HUES48 (cell line): Measurements from ENCODE around the gene C20orf204.

Source experiments
- H3K27ac ChIP-seq: one replicate; pipeline ENCODE4 v1.7.0; 2013; ENCODE audit warnings: low read depth, low read length, inconsistent platforms
- H3K27me3 ChIP-seq: 2 replicates; pipeline ENCODE4 v1.6.1; 2013; ENCODE audit warnings: mild to moderate bottlenecking, low read length; ENCODE audit not compliant: control insufficient read depth, insufficient read depth
- H3K36me3 ChIP-seq: 2 replicates; pipeline ENCODE4 v1.6.1; 2013; ENCODE audit warnings: low read length; ENCODE audit not compliant: control insufficient read depth, insufficient read depth
- H3K4me1 ChIP-seq: 2 replicates; pipeline ENCODE4 v1.6.1; 2013; ENCODE audit warnings: mild to moderate bottlenecking, low read length; ENCODE audit not compliant: control insufficient read depth, insufficient read depth
- H3K4me3 ChIP-seq: 2 replicates; pipeline ENCODE4 v1.5.1; 2013; ENCODE audit warnings: mild to moderate bottlenecking, low read depth, low read length
- H3K9ac ChIP-seq: 2 replicates; pipeline ENCODE4 v1.6.1; 2013; ENCODE audit warnings: mild to moderate bottlenecking, low read depth, low read length, moderate library complexity
- H3K9me3 ChIP-seq: 2 replicates; pipeline ENCODE4 v1.6.1; 2013; ENCODE audit warnings: low read length; ENCODE audit not compliant: control insufficient read depth, insufficient read depth

Gene C20orf204

GRCh38 chr20:64052987-64053840, 17.2 kb downstream of the C20orf204 start:
- Histone ChIP-seq H3K4me3 (no peak overlapping the region), H3K27me3 (peaks cover 44% of the 10 kb centered on the region), H3K4me1 (peaks cover 28% of the 10 kb centered on the region), H3K9me3 (no peaks in the 10 kb centered on the region), H3K27ac (no peak overlapping the region), H3K9ac (no peak overlapping the region), H3K36me3 (no peaks in the 10 kb centered on the region)

DNA sequence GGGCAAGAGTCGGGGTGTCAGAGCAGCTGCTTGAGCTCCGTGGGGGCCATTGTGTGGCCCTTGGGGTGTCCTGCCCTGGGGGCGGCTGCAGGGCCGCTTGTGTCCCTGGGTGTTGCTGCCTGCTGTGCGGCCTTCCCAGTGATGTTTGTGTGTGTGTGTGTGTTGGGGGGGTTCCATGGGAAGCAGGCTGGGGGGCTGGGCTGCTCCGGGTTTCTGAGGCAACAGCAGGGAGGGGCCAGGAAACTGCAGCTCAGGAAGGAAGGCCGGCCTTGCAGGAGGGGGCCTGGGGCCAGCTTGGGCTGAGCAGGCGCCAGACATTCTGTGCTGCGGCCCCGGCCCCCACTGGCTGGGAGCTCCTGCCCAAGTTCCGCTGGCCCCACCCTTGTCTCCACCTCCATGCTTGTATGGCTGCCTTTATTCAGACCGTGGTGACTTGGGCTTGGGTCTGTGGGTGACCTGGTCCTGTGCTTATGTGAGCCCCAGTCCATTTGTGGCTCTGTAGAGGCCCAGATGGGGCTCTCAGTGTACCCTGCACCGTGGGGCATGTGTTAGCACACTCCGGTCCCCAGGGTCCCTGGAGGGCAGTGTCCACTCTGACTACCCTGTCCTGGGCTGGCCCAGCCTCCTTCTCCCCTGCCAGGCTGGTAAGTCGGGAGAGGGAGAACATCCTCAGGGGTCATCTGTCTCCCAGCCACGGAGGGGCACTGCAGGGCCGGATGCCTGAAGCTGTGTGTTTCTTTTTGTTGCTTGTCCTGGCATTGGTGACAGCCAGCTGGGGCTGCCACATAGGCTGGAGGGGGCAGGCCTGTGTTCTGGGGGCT, 18.1 kb downstream of the C20orf204 start:
- H3K27me3 ChIP-seq: peaks cover 36% of the 10 kb centered on the region
- no peak overlapping the region for H3K4me3 ChIP-seq
- H3K9me3 ChIP-seq: no peaks in the 10 kb centered on the region
- H3K4me1 ChIP-seq: peaks cover 28% of the 10 kb centered on the region
- H3K36me3 ChIP-seq: no peaks in the 10 kb centered on the region
- H3K27ac ChIP-seq: peak overlapping the region; percentile 83
- H3K9ac ChIP-seq: no peak overlapping the region

GRCh38 chr20:64055396-64055892, 19.5 kb downstream of the C20orf204 start:
- Histone ChIP-seq H3K36me3 (no peaks in the 10 kb centered on the region), H3K27me3 (peaks cover 23% of the 10 kb centered on the region), H3K4me3 (no peak overlapping the region), H3K9ac (no peak overlapping the region), H3K4me1 (peaks cover 24% of the 10 kb centered on the region), H3K27ac (no peak overlapping the region), H3K9me3 (no peaks in the 10 kb centered on the region)

GRCh38 chr20:64055893-64056638, 20.1 kb downstream of the C20orf204 start:
- Histone ChIP-seq H3K4me1 (peaks cover 24% of the 10 kb centered on the region), H3K9ac (no peak overlapping the region), H3K9me3 (no peaks in the 10 kb centered on the region), H3K4me3 (no peak overlapping the region), H3K27me3 (peaks cover 17% of the 10 kb centered on the region), H3K36me3 (no peaks in the 10 kb centered on the region), H3K27ac (no peak overlapping the region)

DNA sequence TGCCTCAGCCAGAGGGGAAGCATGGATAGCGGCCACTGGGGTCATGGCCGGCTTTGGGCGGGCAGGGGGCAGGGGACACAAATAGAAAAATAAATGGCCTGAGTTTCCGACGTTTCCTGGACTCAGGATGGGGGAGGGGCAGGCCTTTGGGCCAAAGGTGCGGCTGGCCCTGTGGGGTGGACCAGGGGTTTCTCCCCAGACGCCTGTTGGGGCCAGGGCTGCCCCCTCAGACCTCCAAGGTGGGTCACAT, 20.6 kb downstream of the C20orf204 start:
- Histone ChIP-seq H3K9me3 (no peaks in the 10 kb centered on the region), H3K36me3 (no peaks in the 10 kb centered on the region), H3K4me3 (no peak overlapping the region), H3K9ac (no peak overlapping the region), H3K4me1 (peaks cover 24% of the 10 kb centered on the region), H3K27ac (no peak overlapping the region), H3K27me3 (peaks cover 12% of the 10 kb centered on the region)

DNA sequence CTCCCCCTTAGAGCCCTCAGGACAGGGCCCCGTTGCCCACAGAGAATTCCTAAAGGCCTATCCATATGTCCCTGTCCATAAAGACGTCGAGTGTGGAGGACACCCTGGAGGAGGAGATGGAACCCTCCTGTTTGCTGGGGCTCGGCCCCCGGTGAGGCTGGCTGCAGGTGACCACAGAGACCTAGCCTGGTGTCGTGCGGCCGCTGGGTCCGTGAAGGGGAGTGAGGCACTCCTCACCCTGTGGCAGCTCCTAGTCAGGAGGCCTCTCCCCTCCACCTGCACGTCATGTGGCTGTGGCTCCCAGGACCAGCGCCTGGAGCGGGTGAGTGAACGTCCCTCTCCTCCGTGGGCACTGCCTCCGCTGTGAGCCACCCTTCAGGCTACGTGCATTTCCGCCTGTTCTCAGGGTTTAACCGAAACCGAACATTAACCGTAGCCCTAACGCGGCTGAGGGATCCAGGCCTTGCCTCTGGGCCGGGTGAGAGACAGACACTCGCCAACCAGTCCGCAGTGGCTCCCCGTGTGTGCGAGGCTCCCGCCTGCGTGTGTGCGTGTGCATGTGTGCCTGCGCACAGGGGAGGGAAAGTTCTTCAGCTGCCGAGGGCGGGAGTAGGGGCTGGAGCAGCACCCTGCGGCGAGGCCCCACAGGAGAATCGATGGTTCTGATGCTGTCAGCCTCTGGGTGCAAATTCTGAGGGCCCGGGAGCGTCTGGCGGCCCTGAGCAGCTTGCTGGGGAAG, 21.1 kb downstream of the C20orf204 start:
- Histone ChIP-seq H3K27ac (no peak overlapping the region), H3K9me3 (no peaks in the 10 kb centered on the region), H3K4me3 (no peak overlapping the region), H3K9ac (no peak overlapping the region), H3K27me3 (peaks cover 11% of the 10 kb centered on the region), H3K36me3 (no peaks in the 10 kb centered on the region), H3K4me1 (peaks cover 24% of the 10 kb centered on the region)

- Histone ChIP-seq H3K9me3 (no peaks in the 10 kb centered on the region), H3K4me3 (no peak overlapping the region), H3K27me3 (peaks cover 7% of the 10 kb centered on the region; the same call in 1 of the 2 replicates), H3K36me3 (no peaks in the 10 kb centered on the region), H3K4me1 (peaks cover 30% of the 10 kb centered on the region), H3K27ac (no peak overlapping the region), H3K9ac (no peak overlapping the region)
Measured at GRCh38 chr20:64057628-64058498, 21.9 kb downstream of the C20orf204 start.

DNA sequence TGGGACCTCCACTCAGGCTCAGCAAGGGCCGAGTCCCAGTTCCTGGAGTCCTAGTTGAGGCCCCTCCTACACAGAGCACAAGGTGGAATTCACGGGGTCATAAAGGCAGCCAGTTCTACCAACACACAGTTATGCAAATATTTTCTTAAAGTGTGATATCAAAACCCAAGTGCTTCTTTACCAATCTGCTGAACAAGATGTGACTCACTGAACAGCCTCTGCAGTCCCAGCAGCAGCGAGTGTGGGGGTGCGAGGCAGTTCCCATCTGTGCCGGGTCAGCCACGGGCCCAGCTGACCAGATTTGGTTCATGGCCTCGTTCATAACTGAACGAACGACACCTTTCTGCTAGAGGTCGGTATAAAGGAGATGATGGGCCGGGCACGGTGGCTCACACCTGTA, 22.6 kb downstream of the C20orf204 start:
- Histone ChIP-seq H3K4me1 (peaks cover 27% of the 10 kb centered on the region), H3K9ac (no peak overlapping the region), H3K9me3 (no peaks in the 10 kb centered on the region), H3K4me3 (no peak overlapping the region), H3K27ac (no peak overlapping the region), H3K36me3 (no peaks in the 10 kb centered on the region), H3K27me3 (peaks cover 7% of the 10 kb centered on the region; the same call in 1 of the 2 replicates)

DNA sequence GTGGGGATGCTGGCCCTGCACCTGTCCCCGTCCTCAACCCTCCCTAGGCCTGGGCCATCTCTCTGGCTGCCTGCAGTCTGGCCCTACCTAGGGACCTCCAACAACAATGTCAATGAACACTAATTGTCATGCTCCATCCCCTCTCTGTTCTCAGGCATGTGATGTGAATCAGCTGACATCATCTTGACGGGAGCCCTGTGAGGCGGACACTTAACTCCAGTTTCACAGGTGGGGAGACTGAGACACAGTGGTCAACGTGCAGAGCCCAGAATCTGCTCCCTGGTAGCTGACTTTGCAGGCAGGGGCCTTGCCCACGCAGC, 26.3 kb downstream of the C20orf204 start:
- peak overlapping the region; percentile 85 for H3K4me3 ChIP-seq
- no peaks in the 10 kb centered on the region for H3K9me3 ChIP-seq
- no peaks in the 10 kb centered on the region for H3K27me3 ChIP-seq
- H3K27ac ChIP-seq: no peak overlapping the region
- H3K4me1 ChIP-seq: peaks cover 18% of the 10 kb centered on the region
- no peaks in the 10 kb centered on the region for H3K36me3 ChIP-seq
- H3K9ac ChIP-seq: peak overlapping the region; percentile 32; the same call in 1 of the 2 replicates
